Renal pelvis (tissue), 12 donors: ENCODE data around the gene CHAC2. TPM values are rescaled to one million over a fixed set of nuclear protein-coding genes. Genes with fewer than 3 reads are reported as not detected.
"Not testable (repeated sequence)": the region's sequence is repeated elsewhere in the genome, so short reads cannot be mapped to it uniquely, and the experiment has no call there.

Experiments used
- DNase-seq: peaks from one replicate; pipeline ENCODE4 v3.0.0-alpha.2; 2013
- long read RNA-seq, 16 experiments: transcript quantifications; one replicate each; lab custom pipeline, GENCODE V29; 2026
- polyA plus RNA-seq, 3 donors: library from polyadenylated mRNA; unstranded; fragments of 120-200 nt; gene quantifications; one replicate each; pipeline ENCODE4 v1.2.1, GENCODE V29; 2013; ENCODE audit not compliant: insufficient read length in 3 of 3

The CHAC2 gene
- polyA plus RNA-seq, result 1 to 10 TPM; 3.2 to 4.3 (median 3.7) TPM
- long read RNA-seq, donor 1, transcript CHAC2-201 (3 exons, 1,321 nt), result major isoform, 5 of 5 reads
- long read RNA-seq, donor 1, partial matches to known transcripts, result 0 of 5 reads
- long read RNA-seq, donor 1, other reads (novel, unspliced or antisense), result 0 of 5 reads
- long read RNA-seq, donor 2, partial matches to known transcripts, result 0 of 4 reads
- long read RNA-seq, donor 2, other reads (novel, unspliced or antisense), result 0 of 4 reads
- long read RNA-seq, donor 3, partial matches to known transcripts, result 0 of 1 reads
- long read RNA-seq, donor 3, other reads (novel, unspliced or antisense), result 0 of 1 reads
- long read RNA-seq, donor 4, transcript CHAC2-201 (3 exons, 1,321 nt), result major isoform, 5 of 5 reads
- long read RNA-seq, donor 4, partial matches to known transcripts, result 0 of 5 reads
- long read RNA-seq, donor 4, other reads (novel, unspliced or antisense), result 0 of 5 reads
- long read RNA-seq, donor 5, partial matches to known transcripts, result 0 of 2 reads
- long read RNA-seq, donor 5, other reads (novel, unspliced or antisense), result 0 of 2 reads
- long read RNA-seq, donor 6, partial matches to known transcripts, result 0 of 2 reads
- long read RNA-seq, donor 6, other reads (novel, unspliced or antisense), result 0 of 2 reads
- long read RNA-seq, donor 7, result 0 reads
- long read RNA-seq, donor 8, partial matches to known transcripts, result 0 of 1 reads
- long read RNA-seq, donor 8, other reads (novel, unspliced or antisense), result 0 of 1 reads
- long read RNA-seq, donor 9, partial matches to known transcripts, result 5 of 7 reads
- long read RNA-seq, donor 9, other reads (novel, unspliced or antisense), result 0 of 7 reads
- long read RNA-seq, donor 10, partial matches to known transcripts, result 0 of 4 reads
- long read RNA-seq, donor 10, other reads (novel, unspliced or antisense), result 0 of 4 reads
- long read RNA-seq, donor 11, partial matches to known transcripts, result 0 of 2 reads
- long read RNA-seq, donor 11, other reads (novel, unspliced or antisense), result 0 of 2 reads
- long read RNA-seq, donor 12, partial matches to known transcripts, result 0 of 3 reads
- long read RNA-seq, donor 12, other reads (novel, unspliced or antisense), result 0 of 3 reads
- long read RNA-seq, donor 13, result 0 reads
- long read RNA-seq, donor 14, result 0 reads
- long read RNA-seq, donor 15, partial matches to known transcripts, result 0 of 4 reads
- long read RNA-seq, donor 15, other reads (novel, unspliced or antisense), result 0 of 4 reads
- long read RNA-seq, donor 16, transcript CHAC2-201 (3 exons, 1,321 nt), result major isoform, 6 of 6 reads
- long read RNA-seq, donor 16, partial matches to known transcripts, result 0 of 6 reads
- long read RNA-seq, donor 16, other reads (novel, unspliced or antisense), result 0 of 6 reads

DNA sequence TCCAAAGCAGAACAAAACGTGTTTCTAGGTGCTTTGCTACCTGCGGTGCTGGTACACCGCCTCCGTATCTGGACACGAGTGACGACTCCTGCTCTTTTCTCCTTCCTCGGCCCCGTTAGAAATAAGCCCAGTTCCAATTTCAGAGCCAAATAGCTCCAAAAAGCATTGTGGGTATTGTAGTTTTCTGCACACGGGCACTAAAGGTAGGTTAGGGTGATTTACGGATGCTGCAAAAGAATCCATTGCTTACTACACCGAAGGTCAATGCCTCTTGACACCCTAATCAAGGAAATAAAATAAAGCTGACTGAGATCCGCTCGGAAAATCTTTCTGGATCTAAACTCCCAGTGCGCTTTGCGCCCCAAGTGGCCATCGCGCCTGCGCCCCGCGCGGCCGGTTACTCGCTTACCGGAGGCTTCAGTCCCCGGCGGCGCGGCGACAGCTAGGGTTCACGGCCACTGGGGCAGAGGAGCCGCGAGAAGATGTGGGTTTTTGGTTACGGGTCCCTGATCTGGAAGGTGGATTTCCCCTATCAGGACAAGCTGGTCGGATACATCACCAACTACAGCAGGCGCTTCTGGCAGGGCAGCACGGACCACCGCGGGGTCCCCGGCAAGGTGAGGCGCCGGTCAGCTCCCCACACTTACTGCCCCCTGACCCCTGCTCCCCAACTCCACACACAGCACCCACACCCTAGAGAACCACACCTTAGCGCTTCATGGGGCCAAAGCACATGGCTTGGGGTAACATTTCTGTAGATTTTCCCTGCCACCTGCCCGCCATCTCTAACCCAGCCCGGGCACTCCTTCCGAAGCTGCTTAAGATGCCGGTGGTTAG, at the start of gene CHAC2:
Gene CHAC2, plus strand, starts transcription at position 400 of the 837 bp plus-strand sequence. Its CDS starts 83 bp downstream, at position 483.
- DNase-seq, result peak; percentile 88

DNA sequence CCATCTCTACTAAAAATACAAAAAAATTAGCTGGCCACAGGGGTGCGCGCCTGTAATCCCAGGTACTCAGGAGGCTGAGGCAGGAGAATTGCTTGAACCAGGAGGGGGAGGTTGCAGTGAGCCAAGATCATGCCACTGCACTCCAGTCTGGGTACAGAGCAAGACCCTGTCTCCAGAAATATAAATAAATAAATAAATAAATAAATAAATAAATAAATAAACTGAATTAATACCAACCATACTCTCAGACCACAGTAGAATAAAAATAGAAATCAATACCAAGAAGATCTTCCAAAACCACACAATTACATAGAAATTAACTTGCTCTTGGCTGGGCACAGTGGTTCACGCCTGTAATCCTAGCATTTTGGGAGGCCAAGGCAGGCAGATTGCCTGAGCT, 46.7 kb upstream of the CHAC2 start:
- DNase-seq, result not testable (repeated sequence)

DNA sequence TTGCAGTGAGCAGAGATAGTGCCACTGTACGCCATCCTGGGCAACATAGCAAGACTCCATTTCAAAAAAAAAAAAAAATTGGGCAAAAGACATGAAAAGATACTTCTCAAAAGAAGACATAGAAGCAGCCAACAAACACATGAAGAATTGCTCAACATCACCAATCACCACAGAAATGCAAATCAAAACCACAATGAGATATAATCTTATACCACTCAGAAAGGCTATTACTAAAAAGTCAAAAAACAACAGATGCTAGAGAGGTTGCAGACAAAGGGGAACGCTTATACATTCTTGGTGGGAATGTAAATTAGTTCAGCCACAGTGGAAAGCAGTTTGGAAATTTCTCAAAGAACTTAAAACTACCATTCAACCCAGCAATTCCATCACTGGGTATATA, 43.1 kb upstream of the CHAC2 start:
- DNase-seq, result no peak

DNA sequence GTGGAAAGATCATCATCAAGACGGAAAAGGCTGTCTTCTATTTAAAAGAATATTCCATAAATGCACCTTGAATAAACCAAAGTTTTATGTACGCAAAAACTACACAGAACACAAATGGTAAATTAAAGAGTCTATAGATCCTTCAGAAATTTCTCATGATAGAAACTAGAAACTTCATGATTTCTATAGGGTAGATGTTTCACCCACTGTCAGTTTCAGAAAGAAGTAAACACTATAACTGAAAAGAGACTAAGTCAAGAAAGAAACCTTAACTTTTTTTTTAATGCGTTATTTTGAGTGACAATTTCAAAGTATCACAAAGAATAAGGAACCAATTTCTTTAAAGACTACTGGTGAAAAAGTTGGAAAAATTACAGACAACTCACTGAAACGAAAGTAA, 41.9 kb upstream of the CHAC2 start:
- DNase-seq, result no peak

DNA sequence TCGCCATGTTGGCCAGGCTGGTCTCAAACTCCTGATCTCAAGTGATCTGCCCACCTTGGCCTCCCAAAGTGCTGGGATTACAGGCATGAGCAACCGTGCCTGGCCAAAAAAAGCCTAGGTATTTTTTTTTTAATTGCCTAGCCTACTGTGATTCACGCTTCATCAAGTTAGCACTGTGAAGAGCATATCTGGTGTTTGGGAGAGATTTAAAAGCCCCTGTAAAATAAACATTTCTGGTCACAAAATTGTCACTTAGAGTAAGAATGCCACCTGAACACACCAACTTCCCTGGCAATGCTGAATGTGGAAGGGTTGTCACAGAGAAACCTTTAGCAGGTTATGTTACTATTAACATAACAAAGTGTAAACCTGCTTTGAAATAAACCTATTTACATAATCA, 39.7 kb upstream of the CHAC2 start:
- DNase-seq, result peak; percentile 22

DNA sequence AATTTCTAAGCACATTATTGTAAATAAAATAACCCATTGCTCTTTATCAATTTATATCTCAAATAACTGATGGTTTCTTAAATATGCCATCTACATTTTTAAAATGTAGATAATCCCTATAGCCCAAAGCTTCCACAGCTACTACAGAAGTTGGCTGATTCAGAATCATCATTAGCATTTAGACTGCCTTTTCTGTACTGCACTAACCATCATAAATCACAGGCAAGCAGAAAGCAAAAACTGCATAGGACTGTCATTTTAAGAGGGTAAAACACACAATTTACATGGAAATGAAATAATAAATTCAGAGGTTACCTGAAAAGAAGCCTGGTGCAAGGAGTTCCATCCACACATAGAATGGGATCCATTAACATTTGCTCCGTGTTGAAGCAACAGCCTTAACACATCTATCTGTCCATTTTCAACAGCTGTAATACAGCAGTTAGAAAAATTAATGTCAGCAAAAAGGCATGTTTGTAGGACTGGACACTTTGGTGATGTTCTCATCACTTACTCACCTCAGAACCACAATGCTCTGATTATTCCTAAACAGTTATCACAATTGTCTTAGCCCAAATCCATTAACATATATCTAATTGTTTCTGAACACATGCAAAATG, 38.4 kb upstream of the CHAC2 start:
- DNase-seq, result no peak

DNA sequence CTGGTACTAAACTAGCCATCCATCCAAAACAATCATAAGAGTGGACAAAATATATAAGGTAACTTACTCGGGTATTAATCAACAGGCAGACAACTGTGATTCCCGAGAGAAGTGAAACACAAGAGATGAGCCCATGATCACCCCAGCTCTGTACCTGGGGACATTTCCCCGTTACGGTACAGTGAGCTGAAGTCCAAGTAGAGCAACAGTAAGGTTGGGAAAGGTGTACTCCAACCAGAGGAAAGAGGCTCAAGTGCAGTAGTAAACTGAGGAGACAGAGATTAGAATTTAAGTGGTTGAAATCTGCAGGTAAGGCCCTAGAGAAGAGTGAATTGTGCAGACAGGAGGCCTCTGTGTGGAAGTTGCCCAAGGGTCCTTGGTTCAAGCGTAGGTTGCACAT, 30.5 kb upstream of the CHAC2 start:
- DNase-seq, result no peak

DNA sequence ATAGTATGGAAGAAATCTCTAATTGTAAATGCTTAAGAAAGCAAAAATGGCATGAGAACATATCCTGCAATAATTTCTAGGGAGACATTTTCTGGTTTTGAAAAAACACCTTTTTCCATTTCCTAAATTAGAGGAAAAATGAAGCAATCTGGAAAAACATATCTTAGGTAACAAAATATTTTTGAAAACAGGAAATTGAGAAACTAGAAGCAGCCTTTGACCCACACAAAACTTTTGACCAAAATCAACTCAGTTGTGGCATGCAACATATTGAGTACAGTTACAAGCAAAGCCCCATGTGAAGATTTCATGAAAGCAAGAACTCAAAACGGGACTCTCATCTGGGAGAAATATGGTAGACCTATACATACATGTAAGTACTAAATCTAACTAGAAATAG, 28.6 kb upstream of the CHAC2 start:
- DNase-seq, result no peak

DNA sequence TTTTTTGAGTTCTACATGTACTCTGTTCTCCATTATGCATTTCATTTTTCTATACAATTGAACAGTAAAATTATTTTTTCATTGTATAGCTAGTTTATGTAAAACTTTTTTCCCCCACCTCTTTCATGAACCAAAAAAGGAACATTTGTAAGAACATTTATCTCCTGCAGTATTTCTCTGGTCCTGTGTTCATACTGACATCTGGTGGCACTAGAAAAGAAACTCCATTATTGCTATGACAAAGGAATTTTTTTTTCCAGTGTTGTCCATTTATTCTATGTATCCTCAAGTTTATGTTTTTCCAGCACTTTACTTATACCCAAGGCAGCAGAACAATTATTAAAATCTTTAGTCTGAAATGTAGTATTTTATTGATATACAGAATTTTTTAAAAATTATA, 27.4 kb upstream of the CHAC2 start:
- DNase-seq, result peak; percentile 23

DNA sequence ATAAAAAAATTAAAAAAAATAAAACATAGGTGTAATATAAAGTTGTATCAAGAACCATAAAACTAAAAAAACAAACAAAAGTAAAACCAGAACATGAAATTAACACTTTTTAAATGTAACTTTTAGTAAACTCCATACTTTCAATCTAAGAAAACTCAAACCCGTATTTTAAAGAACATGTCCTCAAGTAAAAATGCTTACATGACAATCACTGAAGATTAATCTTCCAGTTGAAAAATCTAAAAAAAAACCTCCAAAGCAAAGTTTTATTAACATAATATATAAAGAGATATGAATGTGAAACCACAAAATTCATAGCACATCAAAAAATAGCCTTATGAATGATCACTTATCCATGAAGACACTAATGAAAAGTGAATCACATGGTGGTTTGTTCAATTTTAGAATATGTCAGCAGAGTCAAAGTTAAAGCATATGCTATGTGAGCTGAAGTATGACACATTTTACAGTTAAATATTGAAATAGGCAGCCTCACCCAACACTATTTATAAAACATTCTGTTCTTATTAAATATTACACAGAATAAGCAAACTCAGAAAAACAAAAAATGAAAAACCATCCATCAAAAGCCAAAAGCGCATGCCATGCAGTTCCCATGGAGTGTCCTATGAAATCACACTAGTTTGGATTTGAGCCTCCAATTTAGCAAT, 23.1 kb upstream of the CHAC2 start:
- no peak for DNase-seq

DNA sequence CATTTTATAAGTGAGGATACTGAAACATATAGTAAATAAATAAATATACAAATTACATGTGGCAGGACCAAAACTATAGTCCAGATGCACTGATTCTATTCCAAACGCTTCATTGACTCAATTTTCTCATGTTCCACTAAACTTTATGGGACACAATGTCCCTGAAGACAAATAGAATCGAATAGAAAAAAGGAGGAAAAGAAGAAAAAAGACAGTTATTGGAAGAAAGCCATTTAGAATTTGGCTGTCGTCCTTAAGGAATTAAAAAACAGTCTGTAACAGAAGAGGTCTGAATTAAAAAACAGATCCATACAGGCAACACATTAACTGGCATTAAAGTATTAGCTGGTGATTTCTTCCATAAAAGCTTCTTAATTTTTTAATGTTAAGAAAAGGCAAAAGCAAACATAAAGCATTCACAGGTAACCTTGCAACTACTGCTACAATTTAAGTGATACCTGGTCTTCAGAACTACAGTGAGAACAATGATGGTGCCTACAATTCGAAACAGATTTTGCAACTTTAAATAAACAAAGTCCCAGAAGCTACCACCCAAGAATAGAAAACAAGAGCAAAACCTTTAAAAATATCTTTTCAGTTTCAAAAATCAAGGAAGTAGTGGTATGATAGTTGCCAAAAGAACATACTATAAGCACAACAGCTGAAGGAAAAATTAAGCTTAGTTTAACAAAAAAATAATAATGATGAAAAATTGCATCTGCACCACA, 17.4 kb upstream of the CHAC2 start:
- DNase-seq, result no peak

DNA sequence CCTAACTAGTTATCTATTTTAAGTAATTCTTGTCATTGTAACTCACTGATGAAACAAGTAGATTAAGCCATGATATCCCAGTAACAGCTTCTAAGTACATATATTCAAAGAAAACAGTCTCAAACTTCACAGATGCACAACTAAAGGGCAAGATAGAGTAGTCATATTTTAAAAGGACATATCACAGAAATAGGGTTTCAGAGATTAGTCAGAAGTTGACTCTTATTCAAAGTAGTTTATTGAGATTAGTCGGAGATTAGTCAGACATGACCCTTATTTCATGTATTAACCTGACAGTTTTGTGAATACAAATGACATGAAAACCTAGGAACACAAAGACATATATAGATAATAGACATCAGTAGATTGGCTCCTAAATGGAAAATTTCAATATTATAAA, 15.9 kb upstream of the CHAC2 start:
- no peak for DNase-seq

DNA sequence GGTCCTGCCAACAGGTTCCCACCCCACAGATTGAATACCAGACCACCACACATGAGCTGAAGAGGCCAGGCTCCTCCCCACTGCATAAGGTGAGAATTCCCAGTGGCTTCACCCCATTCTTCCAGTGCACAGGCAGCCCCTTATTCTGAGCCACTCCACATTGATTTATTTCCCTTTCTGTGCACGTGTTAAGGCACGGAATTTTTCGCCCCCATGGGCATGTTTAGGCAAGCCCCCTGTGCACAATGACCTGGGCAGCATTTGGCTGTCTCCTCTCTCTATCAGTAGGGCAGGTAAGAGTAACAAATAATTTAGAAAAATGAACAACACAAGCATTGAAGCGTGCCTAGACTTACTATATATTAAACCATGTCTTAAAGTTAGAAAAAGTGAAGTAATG, 15.2 kb upstream of the CHAC2 start:
- no peak for DNase-seq

DNA sequence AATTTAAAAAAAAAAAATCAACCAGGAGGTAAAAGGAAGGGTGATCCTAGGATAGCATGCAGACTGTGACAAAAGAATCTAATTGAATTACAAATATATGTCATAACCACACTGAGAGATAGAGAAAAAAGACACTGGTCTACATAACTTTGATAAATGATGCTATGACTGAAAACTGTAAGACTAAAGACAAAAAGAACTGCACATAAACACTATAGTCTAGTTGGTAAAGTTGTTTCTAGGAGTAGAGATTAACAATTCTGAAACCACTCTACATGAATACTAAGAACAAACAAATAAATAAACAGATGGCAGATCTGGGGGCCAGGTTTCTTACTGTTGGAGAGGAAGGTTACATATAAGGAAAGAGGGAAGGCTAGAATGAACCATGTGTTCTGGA, 14.6 kb upstream of the CHAC2 start:
- DNase-seq, result no peak

DNA sequence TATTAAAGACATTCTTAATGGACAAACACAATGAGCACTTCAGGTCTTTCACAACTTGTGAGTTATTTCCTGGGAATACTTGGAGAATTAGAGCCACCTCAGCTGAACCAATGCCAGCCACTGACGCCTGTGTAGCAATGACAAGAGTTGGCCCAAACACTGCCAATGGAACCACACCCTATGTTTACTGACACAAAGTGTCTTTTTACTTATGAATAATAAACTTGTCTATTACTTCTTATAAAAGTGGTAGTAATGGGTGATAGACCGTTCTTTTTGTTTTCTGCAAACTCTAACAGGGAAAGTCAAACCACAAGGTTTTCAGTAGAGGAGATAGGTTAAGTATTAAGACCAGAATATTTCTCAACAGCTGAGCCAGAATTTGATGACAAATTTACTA, 12.5 kb upstream of the CHAC2 start:
- no peak for DNase-seq

DNA sequence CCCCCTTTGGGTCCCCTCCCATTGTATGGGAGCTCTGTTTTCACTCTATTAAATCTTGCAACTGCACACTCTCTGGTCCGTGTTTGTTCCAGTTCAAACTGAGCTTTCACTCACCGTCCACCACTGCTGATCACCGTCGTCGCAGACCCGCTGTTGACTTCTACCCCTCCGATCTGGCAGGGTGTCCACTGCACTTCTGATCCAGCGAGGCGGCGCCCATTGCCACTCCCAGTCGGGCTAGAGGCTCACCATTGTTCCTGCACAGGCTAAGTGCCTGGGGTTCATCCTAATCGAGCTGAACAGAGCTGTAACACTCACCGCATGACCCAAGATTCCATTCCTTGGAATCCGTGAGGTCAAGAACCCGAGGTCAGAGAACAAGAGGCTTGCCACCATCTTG, 11.0 kb upstream of the CHAC2 start:
- no peak for DNase-seq

DNA sequence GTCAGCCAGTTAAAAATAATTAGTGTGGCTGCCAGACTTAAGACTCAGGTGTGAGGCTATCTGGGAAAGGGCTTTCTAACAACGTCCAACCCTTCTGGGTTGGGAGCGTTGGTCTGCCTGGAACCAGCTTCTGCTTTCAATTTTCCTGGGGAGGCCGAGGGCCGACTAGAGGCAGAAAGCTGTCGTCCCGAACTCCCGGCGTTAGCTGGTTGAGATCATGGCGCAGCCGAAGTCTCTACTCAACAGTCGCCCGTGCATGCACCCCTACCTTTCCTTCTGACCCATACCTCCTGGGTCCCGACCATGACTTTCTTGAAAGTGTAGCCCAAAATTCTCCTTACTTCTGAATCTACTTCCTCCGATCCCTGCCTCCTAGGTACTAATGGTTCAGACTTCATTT, 10.4 kb upstream of the CHAC2 start:
- DNase-seq, result not testable (repeated sequence)

DNA sequence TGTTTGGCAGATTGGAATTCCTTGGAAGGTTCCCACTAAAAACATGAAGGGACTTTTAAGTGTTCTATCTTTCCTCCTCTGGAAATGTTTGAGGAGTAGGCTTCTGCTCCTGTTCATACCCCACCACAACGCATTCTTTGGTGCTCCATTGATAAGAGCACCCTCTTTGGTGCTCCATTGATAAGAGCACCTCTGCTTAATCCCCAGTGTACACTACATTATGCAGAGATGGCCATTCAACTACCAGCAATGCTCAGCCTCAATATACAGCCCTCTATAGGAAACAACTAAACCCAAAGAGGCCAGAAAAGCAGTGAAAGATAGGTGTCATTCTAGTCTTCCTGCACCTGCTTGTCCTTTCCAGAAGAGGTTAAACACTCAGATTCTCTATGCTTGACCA, 1.8 kb upstream of the CHAC2 start:
- no peak for DNase-seq

DNA sequence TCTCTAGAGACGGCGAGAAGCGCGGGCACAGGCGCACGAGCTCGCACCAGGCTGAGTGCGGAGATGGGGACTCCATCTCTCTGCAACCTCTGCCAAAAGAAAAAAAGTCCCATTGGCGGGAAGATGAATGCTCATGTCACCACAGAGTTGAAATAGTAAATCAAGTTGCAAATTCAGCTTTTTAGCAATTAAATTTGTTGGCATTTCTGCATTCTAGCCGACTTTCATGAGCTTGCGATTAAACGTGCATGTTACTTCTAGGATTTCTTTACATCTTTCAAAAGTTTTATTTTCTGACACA, 588 bp downstream of the CHAC2 start:
- no peak for DNase-seq
